HCT116 (cell line): ENCODE results near the gene PPY. TPM values are rescaled to one million over a fixed set of nuclear protein-coding genes. Genes with fewer than 3 reads are reported as not detected.

Source experiments
- ATAC-seq: fragments of 200-7000 bp; cut with Tn5 transposase; 2 replicates; pipeline ENCODE4 v1.9.1; 2020; ENCODE audit warnings: mild to moderate bottlenecking, moderate library complexity
- BruUV-seq: library from RNA; stranded (reverse); fragments of 400-500 nt; replicated peaks from 2 replicates; lab custom pipeline; 2021; lab: Mats Ljungman, UMichigan
- CTCF ChIA-PET: fragments of 300-600 bp; sonication (Branson Sonifier 250); formaldehyde crosslinking; loops from one replicate; lab custom pipeline; 2021; ENCODE audit warnings: antibody characterized with exemption; lab: Charles Lee
- POLR2A ChIA-PET: fragments of 300-600, 350-600 bp; sonication (Branson Sonifier 250); formaldehyde crosslinking; loops from one replicate; lab custom pipeline; 2021; ENCODE audit warnings: antibody characterized with exemption; lab: Charles Lee
- RAD21 ChIA-PET, 2 experiments: fragments of 300-600 bp; sonication (Branson Sonifier 250); formaldehyde crosslinking; loops; one replicate each; lab custom pipeline; 2023; ENCODE audit warnings: low total read pairs in 2 of 2; ENCODE audit not compliant: uncharacterized antibody in 2 of 2, unreplicated experiment in 2 of 2, low non-redundant PET in 1 of 2; lab: Charles Lee
- DNase-seq: peaks from one replicate; pipeline ENCODE4 v3.0.0-alpha.2; 2010; ENCODE audit warnings: low read depth, low spot score
- H2AFZ ChIP-seq: fragments of 200-600 bp; shearing (Covaris generic), sonication (generic); 2 replicates; pipeline ENCODE4 v1.6.1; 2017; ENCODE audit warnings: low read depth, mixed run types, mixed read lengths, antibody characterized with exemption, low read length; ENCODE audit not compliant: poor library complexity, severe bottlenecking
- H3K27ac ChIP-seq: 2 replicates; pipeline ENCODE4 v1.5.1; 2012; ENCODE audit warnings: low read depth, low read length
- H3K27me3 ChIP-seq: fragments of 200-600 bp; sonication (generic); 2 replicates; pipeline ENCODE4 v1.6.1; 2016; ENCODE audit warnings: mixed run types, low read length, mixed read lengths; ENCODE audit not compliant: insufficient read depth
- H3K36me3 ChIP-seq, 2 experiments: fragments of 200-500 bp in 1 of 2; fragments of 200-600 bp in 1 of 2; sonication (Bioruptor generic) in 1 of 2; sonication (generic) in 1 of 2; 2 replicates each; pipeline versions ENCODE4 v1.5.1 to v1.6.1; 2014 to 2016; ENCODE audit warnings: low read length in 2 of 2, inconsistent platforms in 1 of 2, mixed read lengths in 1 of 2, mixed run types in 1 of 2; ENCODE audit not compliant: insufficient read depth in 2 of 2, control insufficient read depth in 1 of 2
- H3K4me1 ChIP-seq, 2 experiments: fragments of 200-600 bp in 1 of 2; sonication (generic) in 1 of 2; 2 replicates each; pipeline versions ENCODE4 v1.5.1 to v1.6.1; 2012 to 2017; ENCODE audit warnings: low read length in 2 of 2, inconsistent platforms in 1 of 2, mild to moderate bottlenecking in 1 of 2, mixed read lengths in 1 of 2, mixed run types in 1 of 2, moderate library complexity in 1 of 2; ENCODE audit not compliant: insufficient read depth in 2 of 2, control insufficient read depth in 1 of 2
- H3K4me2 ChIP-seq: fragments of 200-600 bp; sonication (generic); 2 replicates; pipeline ENCODE4 v1.6.1; 2017; ENCODE audit warnings: mixed run types, low read length, mixed read lengths
- H3K4me3 ChIP-seq, 2 experiments: fragments of 200-600 bp in 1 of 2; sonication (generic) in 1 of 2; replicated peaks in 1 of 2; 2 replicates each; pipeline ENCODE4 v1.5.1; 2011 to 2016; ENCODE audit warnings: low read length in 2 of 2, control low read depth in 1 of 2, low read depth in 1 of 2, mild to moderate bottlenecking in 1 of 2, mixed read lengths in 1 of 2, mixed run types in 1 of 2
- H3K79me2 ChIP-seq: fragments of 200-600 bp; sonication (generic); 2 replicates; pipeline ENCODE4 v1.6.1; 2017; ENCODE audit warnings: mild to moderate bottlenecking, mixed run types, low read length, moderate library complexity, mixed read lengths; ENCODE audit not compliant: insufficient read depth
- H3K9ac ChIP-seq: fragments of 200-600 bp; sonication (generic); 2 replicates; pipeline ENCODE4 v1.6.1; 2016; ENCODE audit warnings: low read length, mixed read lengths
- H3K9me2 ChIP-seq: fragments of 200-600 bp; sonication (generic), shearing (Covaris generic); 2 replicates; pipeline ENCODE4 v1.6.1; 2017; ENCODE audit warnings: mixed run types, mild to moderate bottlenecking, moderate library complexity; ENCODE audit not compliant: insufficient read depth
- H3K9me3 ChIP-seq, 2 experiments: fragments of 200-500 bp in 1 of 2; fragments of 200-600 bp in 1 of 2; sonication (Bioruptor generic) in 1 of 2; sonication (generic) in 1 of 2; 2 replicates each; pipeline ENCODE4 v1.6.1; 2014 to 2017; ENCODE audit warnings: low read length in 2 of 2, mixed read lengths in 2 of 2, inconsistent platforms in 1 of 2, low read depth in 1 of 2, mild to moderate bottlenecking in 1 of 2, mixed run types in 1 of 2, moderate library complexity in 1 of 2; ENCODE audit not compliant: control insufficient read depth in 1 of 2, insufficient read depth in 1 of 2
- H4K20me1 ChIP-seq: fragments of 200-600 bp; sonication (generic), shearing (Covaris generic); 2 replicates; pipeline ENCODE4 v1.6.1; 2017; ENCODE audit warnings: mixed run types, mild to moderate bottlenecking, moderate library complexity; ENCODE audit not compliant: insufficient read depth
- CTCF ChIP-seq, 3 experiments: fragments of 200-600 bp in 1 of 3; sonication (generic) in 1 of 3; IDR thresholded peaks in 2 of 3; conservative IDR thresholded peaks in 1 of 3; 2 replicates each; pipeline ENCODE4 v1.5.1; 2012 to 2017; ENCODE audit warnings: low read depth in 2 of 3, low read length in 2 of 3, antibody characterized with exemption in 1 of 3, borderline replicate concordance in 1 of 3, control low read depth in 1 of 3, mild to moderate bottlenecking in 1 of 3, mixed read lengths in 1 of 3, mixed run types in 1 of 3, moderate library complexity in 1 of 3; ENCODE audit not compliant: insufficient read depth in 1 of 3
- ELF1 ChIP-seq: IDR thresholded peaks from 2 replicates; pipeline ENCODE4 v1.6.1; 2012; ENCODE audit warnings: low read depth, borderline replicate concordance
- EZH2 ChIP-seq: fragments of 200-600 bp; sonication (generic); IDR thresholded peaks from 2 replicates; pipeline ENCODE4 v1.6.1; 2017; ENCODE audit warnings: antibody characterized with exemption, mixed run types
- EZH2phosphoT487 ChIP-seq: fragments of 200-600 bp; IDR thresholded peaks from 2 replicates; pipeline ENCODE4 v1.6.1; 2018; ENCODE audit warnings: antibody characterized with exemption, borderline replicate concordance
- MAX ChIP-seq: IDR thresholded peaks from 2 replicates; pipeline ENCODE4 v1.6.1; 2012
- POLR2AphosphoS5 ChIP-seq: IDR thresholded peaks from 2 replicates; pipeline ENCODE4 v1.6.1; 2011; ENCODE audit warnings: mild to moderate bottlenecking, low read depth, low read length, moderate library complexity
- RAD21 ChIP-seq: IDR thresholded peaks from 2 replicates; pipeline ENCODE4 v1.6.1; 2012; ENCODE audit warnings: low read depth, mild to moderate bottlenecking
- REST ChIP-seq: IDR thresholded peaks from 2 replicates; pipeline ENCODE4 v1.6.1; 2012; ENCODE audit warnings: low read depth
- SP1 ChIP-seq: IDR thresholded peaks from 2 replicates; pipeline ENCODE4 v1.6.1; 2012; ENCODE audit warnings: low read depth
- YY1 ChIP-seq: IDR thresholded peaks from 2 replicates; pipeline ENCODE4 v1.6.1; 2011; ENCODE audit warnings: low read length, low read depth, moderate library complexity, mild to moderate bottlenecking; ENCODE audit not compliant: insufficient replicate concordance; ENCODE audit errors: extremely low read depth
- ZNF274 ChIP-seq: fragments of 200-500 bp; sonication (Bioruptor generic); IDR thresholded peaks from 2 replicates; pipeline ENCODE4 v1.6.1; 2014; ENCODE audit warnings: mild to moderate bottlenecking, low read depth, low read length, inconsistent platforms
- intact Hi-C: fragments of 100-400 bp; cut with micrococcal nuclease; formaldehyde crosslinking; loops from 2 replicates; pipeline ENCODE4 v1.10.0; 2022
- total RNA-seq: library from RNA; stranded (reverse); gene quantifications from one replicate; pipeline ENCODE4 v1.2.1, GENCODE V29; 2021; ENCODE audit not compliant: unreplicated experiment

Gene PPY
- total RNA-seq, 1 experiment from 2014 or later: not detected

GRCh38 chr17:43982171-43982570 is 39.9 kb upstream of the PPY start:
- H3K27ac ChIP-seq: no peak overlapping the region
- no peak overlapping the region for H3K9ac ChIP-seq
- H3K4me2 ChIP-seq: no peak overlapping the region
- no peaks in the 10 kb centered on the region for H3K36me3 ChIP-seq
- POLR2A ChIA-PET: no interaction called here
- CTCF ChIA-PET: no interaction called here
- H3K4me3 ChIP-seq: no peak overlapping the region
- no peaks in the 10 kb centered on the region for H3K9me3 ChIP-seq
- H2AFZ ChIP-seq: no peak overlapping the region
- intact Hi-C loops: no loop called here
- H4K20me1 ChIP-seq: no peaks in the 10 kb centered on the region
- RAD21 ChIA-PET: no interaction called here
- no peak for ATAC-seq
- H3K27me3 ChIP-seq: no peaks in the 10 kb centered on the region
- H3K79me2 ChIP-seq: no peaks in the 10 kb centered on the region
- DNase-seq: no peak
- no peaks in the 10 kb centered on the region for H3K4me1 ChIP-seq
- H3K9me2 ChIP-seq: no peaks in the 10 kb centered on the region
- TF ChIP-seq EZH2 (no peak), MAX (no peak), ELF1 (no peak), YY1 (no peak), SP1 (no peak), EZH2phosphoT487 (no peak), ZNF274 (no peak), RAD21 (no peak), REST (no peak), CTCF (IDR thresholded peaks at IDR 0.05 in 2 of 3, conservative IDR thresholded peaks at IDR 0.05 in 1 of 3; ENCODE audit: borderline replicate concordance in 1 of 3, insufficient read depth in 1 of 3, low read depth in 2 of 3, low read length in 2 of 3) (no peak), POLR2AphosphoS5 (no peak)
- no TSS peak for BruUV-seq
